ENCODE measurements around the gene PDGFB. TPM values are rescaled to one million over a fixed set of nuclear protein-coding genes. Genes with fewer than 3 reads are reported as not detected.

PDGFB gene
- total RNA-seq, 1 experiment from 2014 or later, result 13.1 TPM

GRCh38 chr22:39268645-39269044 is 23.9 kb upstream of the PDGFB start:
- Histone ChIP-seq H3K36me3 (ENCODE audit: control insufficient read depth in 1 of 2, insufficient read depth in 2 of 2, low read length in 2 of 2) (no peaks in the 10 kb centered on the region), H3K9me3 (ENCODE audit: control insufficient read depth in 1 of 2, insufficient read depth in 1 of 2, low read depth in 1 of 2, low read length in 2 of 2) (no peaks in the 10 kb centered on the region), H3K79me2 (ENCODE audit: insufficient read depth, low read length) (no peaks in the 10 kb centered on the region), H3K4me1 (ENCODE audit: control insufficient read depth in 1 of 2, insufficient read depth in 2 of 2, low read length in 2 of 2) (peaks cover 2 to 12% of the 10 kb centered on the region in 2 experiments; a peak in 3 of 4 replicates), H3K4me2 (ENCODE audit: low read length) (no peak overlapping the region), H3K27me3 (ENCODE audit: insufficient read depth, low read length) (no peaks in the 10 kb centered on the region), H3K4me3 (replicated peaks in 1 of 2; ENCODE audit: low read depth in 1 of 2, low read length in 2 of 2) (no peak overlapping the region), H4K20me1 (ENCODE audit: insufficient read depth) (no peaks in the 10 kb centered on the region), H2AFZ (ENCODE audit: low read depth, low read length, poor library complexity, severe bottlenecking) (no peak overlapping the region), H3K27ac (ENCODE audit: low read depth, low read length) (no peak overlapping the region), H3K9ac (ENCODE audit: low read length) (no peak overlapping the region), H3K9me2 (ENCODE audit: insufficient read depth) (no peaks in the 10 kb centered on the region)
- intact Hi-C loops (cut with micrococcal nuclease), result no loop called here
- TF ChIP-seq RAD21 (IDR thresholded peaks at IDR 0.05; ENCODE audit: low read depth) (no peak), CBX3 (IDR thresholded peaks at IDR 0.05; ENCODE audit: low read depth) (no peak), ELF1 (IDR thresholded peaks at IDR 0.05; ENCODE audit: borderline replicate concordance, low read depth) (no peak), CEBPB (IDR thresholded peaks at IDR 0.05; ENCODE audit: low read depth) (no peak), SIN3A (IDR thresholded peaks at IDR 0.05; ENCODE audit: low read depth) (no peak), POLR2A (IDR thresholded peaks at IDR 0.05; ENCODE audit: borderline replicate concordance, extremely low read depth, insufficient read depth, insufficient read length) (no peak), ZBTB33 (IDR thresholded peaks at IDR 0.05; ENCODE audit: extremely low read depth, insufficient replicate concordance, low read length) (no peak), EZH2 (IDR thresholded peaks at IDR 0.05) (no peak), EGR1 (IDR thresholded peaks at IDR 0.05; ENCODE audit: low read depth) (no peak)
- ChIA-PET CTCF (no interaction called here), POLR2A (interaction anchor here (1.2 to 1.3 kb wide), 2 partner anchors 15 to 50 kb away, joined by 3 to 6 read pairs; partner anchors contain the start of gene RPL3), RAD21 (ENCODE audit: low non-redundant PET in 1 of 2, low total read pairs in 2 of 2, uncharacterized antibody in 2 of 2, unreplicated experiment in 2 of 2) (no interaction called here)
- DNase-seq (ENCODE audit: low read depth, low spot score), result no peak
- no peak for ATAC-seq
- no TSS peak for BruUV-seq (replicated peaks)

- Histone ChIP-seq H3K9me2 (ENCODE audit: insufficient read depth) (no peaks in the 10 kb centered on the region), H2AFZ (ENCODE audit: low read depth, low read length, poor library complexity, severe bottlenecking) (no peak overlapping the region), H3K27me3 (ENCODE audit: insufficient read depth, low read length) (no peaks in the 10 kb centered on the region), H3K9ac (ENCODE audit: low read length) (no peak overlapping the region), H3K4me2 (ENCODE audit: low read length) (no peak overlapping the region), H3K9me3 (ENCODE audit: control insufficient read depth in 1 of 2, insufficient read depth in 1 of 2, low read depth in 1 of 2, low read length in 2 of 2) (no peaks in the 10 kb centered on the region), H3K4me3 (replicated peaks in 1 of 2; ENCODE audit: low read depth in 1 of 2, low read length in 2 of 2) (no peak overlapping the region), H3K79me2 (ENCODE audit: insufficient read depth, low read length) (no peaks in the 10 kb centered on the region), H4K20me1 (ENCODE audit: insufficient read depth) (no peaks in the 10 kb centered on the region), H3K4me1 (ENCODE audit: control insufficient read depth in 1 of 2, insufficient read depth in 2 of 2, low read length in 2 of 2) (peaks cover 2 to 12% of the 10 kb centered on the region in 2 experiments; a peak in 3 of 4 replicates), H3K36me3 (ENCODE audit: control insufficient read depth in 1 of 2, insufficient read depth in 2 of 2, low read length in 2 of 2) (no peaks in the 10 kb centered on the region), H3K27ac (ENCODE audit: low read depth, low read length) (no peak overlapping the region)
- intact Hi-C loops (cut with micrococcal nuclease), result no loop called here
- ChIA-PET RAD21 (ENCODE audit: low non-redundant PET in 1 of 2, low total read pairs in 2 of 2, uncharacterized antibody in 2 of 2, unreplicated experiment in 2 of 2) (no interaction called here), CTCF (no interaction called here), POLR2A (interaction anchor here (1.2 kb wide), 1 partner anchor 51 kb away, joined by 3 read pairs; the partner anchor contains the start of gene RPL3)
- DNase-seq (ENCODE audit: low read depth, low spot score) (no peak), ATAC-seq (no peak)
- no TSS peak for BruUV-seq (replicated peaks)
- no peak for TF ChIP-seq POLR2AphosphoS5 (IDR thresholded peaks at IDR 0.05; ENCODE audit: low read depth, low read length)
- TF ChIP-seq ZFX (IDR thresholded peaks at IDR 0.05), result no peak
- TF ChIP-seq SRF (IDR thresholded peaks at IDR 0.05; ENCODE audit: low read depth), result no peak
- no peak for TF ChIP-seq JUND (IDR thresholded peaks at IDR 0.05)
- TF ChIP-seq SP1 (IDR thresholded peaks at IDR 0.05; ENCODE audit: low read depth), result no peak
- no peak for TF ChIP-seq ATF3 (IDR thresholded peaks at IDR 0.05)
- TF ChIP-seq ZBTB33 (IDR thresholded peaks at IDR 0.05; ENCODE audit: extremely low read depth, insufficient replicate concordance, low read length), result no peak
- TF ChIP-seq ZNF274 (IDR thresholded peaks at IDR 0.05; ENCODE audit: low read depth, low read length), result no peak
Measured at GRCh38 chr22:39267974-39268373, 23.2 kb upstream of the PDGFB start.

Measured in HCT116 (cell line).